GM12875 (cell line): Measurements from ENCODE around the gene PDLIM7.
A peak's percentile ranks its signal among the peaks of the same experiment; 100 is the strongest.
"Not testable (repeated sequence)": the region's sequence is repeated elsewhere in the genome, so short reads cannot be mapped to it uniquely, and the experiment has no call there.

Experiments
- H3K4me3 ChIP-seq: one replicate; pipeline ENCODE4 v1.5.1; 2011; ENCODE audit warnings: low read depth, low read length, control low read depth
- CTCF ChIP-seq: IDR thresholded peaks from 2 replicates; pipeline ENCODE4 v1.5.1; 2011; ENCODE audit warnings: low read depth, mild to moderate bottlenecking, control low read depth, inconsistent platforms, low read length, moderate library complexity, borderline replicate concordance; ENCODE audit not compliant: insufficient read depth

The PDLIM7 gene

GRCh38 chr5:177487975-177488374 lies 9.4 kb downstream of the PDLIM7 start:
- 0 out of 2 replicates have a peak, but pooled peaks have one; percentile 5 for TF ChIP-seq CTCF
- H3K4me3 ChIP-seq: no peak overlapping the region

GRCh38 chr5:177487144-177487543 lies 10.3 kb downstream of the PDLIM7 start:
- TF ChIP-seq CTCF: no peak
- no peak overlapping the region for H3K4me3 ChIP-seq

GRCh38 chr5:177486256-177486655 lies 11.1 kb downstream of the PDLIM7 start:
- no peak overlapping the region for H3K4me3 ChIP-seq
- no peak for TF ChIP-seq CTCF

GRCh38 chr5:177485753-177486152 lies 11.7 kb downstream of the PDLIM7 start:
- not testable (repeated sequence) for H3K4me3 ChIP-seq

GRCh38 chr5:177484902-177485549 lies 12.4 kb downstream of the PDLIM7 start:
- H3K4me3 ChIP-seq: no peak overlapping the region
- TF ChIP-seq CTCF: no peak

GRCh38 chr5:177483994-177484901 lies 13.2 kb downstream of the PDLIM7 start:
- no peak for TF ChIP-seq CTCF
- H3K4me3 ChIP-seq: no peak overlapping the region

GRCh38 chr5:177483042-177483441 lies 14.4 kb downstream of the PDLIM7 start:
- no peak for TF ChIP-seq CTCF
- no peak overlapping the region for H3K4me3 ChIP-seq
